IMR-90 (cell line): ENCODE results near the gene KTI12. TPM values are rescaled to one million over a fixed set of nuclear protein-coding genes. Genes with fewer than 3 reads are reported as not detected.

Experiments used
- ATAC-seq: fragments of 200-7000 bp; cut with Tn5 transposase; 2 replicates; pipeline ENCODE4 v1.9.1; 2020; ENCODE audit warnings: low read depth, mild to moderate bottlenecking, moderate library complexity
- BruUV-seq: library from RNA; stranded (reverse); fragments of 400-500 nt; replicated peaks from 2 replicates; lab custom pipeline; 2021; lab: Mats Ljungman, UMichigan
- CTCF ChIA-PET: fragments of 300-600 bp; formaldehyde crosslinking; extraction: SDS; loops from one replicate; lab custom pipeline; 2021; ENCODE audit warnings: antibody characterized with exemption; lab: Yijun Ruan, JAX
- POLR2A ChIA-PET: fragments of 300-600 bp; sonication (Branson Sonifier 250); formaldehyde crosslinking; loops from one replicate; lab custom pipeline; 2022; ENCODE audit warnings: antibody characterized with exemption; ENCODE audit not compliant: unreplicated experiment; lab: Charles Lee
- DNase-seq: peaks from one replicate; pipeline ENCODE4 v3.0.0; 2013
- H2AFZ ChIP-seq: replicated peaks from 2 replicates; pipeline ENCODE3; 2013; ENCODE audit warnings: low read length, mild to moderate bottlenecking; ENCODE audit not compliant: poor library complexity
- H2AK5ac ChIP-seq: 2 replicates; pipeline ENCODE4 v1.6.1; 2013; ENCODE audit warnings: low read depth, low read length, inconsistent platforms
- H2AK9ac ChIP-seq: replicated peaks from 2 replicates; pipeline ENCODE3; 2013; ENCODE audit warnings: mild to moderate bottlenecking, low read depth, low read length, moderate library complexity; ENCODE audit not compliant: poor library complexity
- H2BK120ac ChIP-seq: 2 replicates; pipeline ENCODE4 v1.6.1; 2013; ENCODE audit warnings: low read depth, low read length, inconsistent platforms
- H2BK15ac ChIP-seq: 3 replicates; pipeline ENCODE4 v1.6.1; 2013; ENCODE audit warnings: low read depth, low read length, inconsistent platforms
- H2BK20ac ChIP-seq: 2 replicates; pipeline ENCODE4 v1.6.1; 2013; ENCODE audit warnings: low read depth, mild to moderate bottlenecking, inconsistent platforms, low read length, moderate library complexity
- H2BK5ac ChIP-seq: 2 replicates; pipeline ENCODE4 v1.6.1; 2013; ENCODE audit warnings: mild to moderate bottlenecking, low read depth, low read length, inconsistent platforms; ENCODE audit not compliant: poor library complexity, severe bottlenecking
- H3K14ac ChIP-seq: replicated peaks from 2 replicates; pipeline ENCODE4 v1.6.1; 2013; ENCODE audit warnings: low read depth, low read length, inconsistent platforms
- H3K18ac ChIP-seq: 2 replicates; pipeline ENCODE4 v1.6.1; 2013; ENCODE audit warnings: low read depth, low read length, control low read depth
- H3K23ac ChIP-seq: 2 replicates; pipeline ENCODE4 v1.6.1; 2013; ENCODE audit warnings: low read depth, low read length, inconsistent platforms
- H3K27ac ChIP-seq: 2 replicates; pipeline ENCODE4 v1.5.1; 2013; ENCODE audit warnings: mild to moderate bottlenecking, control low read depth, low read length; ENCODE audit not compliant: insufficient read depth
- H3K27me3 ChIP-seq: 2 replicates; pipeline ENCODE4 v1.6.1; 2013; ENCODE audit warnings: low read length; ENCODE audit not compliant: control insufficient read depth, insufficient read depth
- H3K36me3 ChIP-seq: 2 replicates; pipeline ENCODE4 v1.6.1; 2013; ENCODE audit warnings: low read length, mixed read lengths; ENCODE audit not compliant: control insufficient read depth, insufficient read depth
- H3K4ac ChIP-seq: 2 replicates; pipeline ENCODE4 v1.6.1; 2013; ENCODE audit warnings: low read depth, low read length, inconsistent platforms
- H3K4me1 ChIP-seq: 2 replicates; pipeline ENCODE4 v1.6.1; 2013; ENCODE audit warnings: low read length, mixed read lengths; ENCODE audit not compliant: control insufficient read depth, insufficient read depth
- H3K4me2 ChIP-seq: 2 replicates; pipeline ENCODE4 v1.6.1; 2013; ENCODE audit warnings: low read depth, mild to moderate bottlenecking, control low read depth, low read length, moderate library complexity
- H3K4me3 ChIP-seq: 2 replicates; pipeline ENCODE4 v1.5.1; 2013; ENCODE audit warnings: low read depth, mild to moderate bottlenecking, control low read depth, low read length, moderate library complexity; ENCODE audit not compliant: insufficient read depth
- H3K56ac ChIP-seq: 2 replicates; pipeline ENCODE4 v1.6.1; 2013; ENCODE audit warnings: low read length, inconsistent platforms; ENCODE audit not compliant: insufficient read depth; ENCODE audit errors: extremely low read depth
- H3K79me1 ChIP-seq, 2 experiments: 2 replicates each; pipeline ENCODE4 v1.6.1; 2013; ENCODE audit warnings: low read length in 2 of 2, inconsistent platforms in 1 of 2, low read depth in 1 of 2
- H3K9ac ChIP-seq: 2 replicates; pipeline ENCODE4 v1.6.1; 2013; ENCODE audit warnings: low read depth, low read length, control low read depth
- H3K9me1 ChIP-seq: 2 replicates; pipeline ENCODE4 v1.6.1; 2013; ENCODE audit warnings: low read length, inconsistent platforms; ENCODE audit not compliant: insufficient read depth
- H3K9me3 ChIP-seq: 2 replicates; pipeline ENCODE4 v1.6.1; 2013; ENCODE audit warnings: low read length; ENCODE audit not compliant: control insufficient read depth, insufficient read depth
- H4K20me1 ChIP-seq: 2 replicates; pipeline ENCODE4 v1.6.1; 2013; ENCODE audit warnings: low read length, inconsistent platforms; ENCODE audit not compliant: insufficient read depth
- H4K5ac ChIP-seq: 2 replicates; pipeline ENCODE4 v1.6.1; 2013; ENCODE audit warnings: mild to moderate bottlenecking, low read depth, low read length, control low read depth
- H4K8ac ChIP-seq, 2 experiments: 2 replicates each; pipeline ENCODE4 v1.6.1; 2013; ENCODE audit warnings: low read depth in 2 of 2, low read length in 2 of 2, control low read depth in 1 of 2, inconsistent platforms in 1 of 2
- H4K91ac ChIP-seq: 2 replicates; pipeline ENCODE4 v1.6.1; 2013; ENCODE audit warnings: low read depth, low read length, inconsistent platforms; ENCODE audit not compliant: insufficient read depth
- BHLHE40 ChIP-seq: fragments of 150-350 bp; IDR thresholded peaks from 2 replicates; pipeline ENCODE4 v1.6.1; 2016; ENCODE audit warnings: mild to moderate bottlenecking, low read depth, low read length
- CEBPB ChIP-seq: IDR thresholded peaks from 2 replicates; pipeline ENCODE4 v1.6.1; 2012; ENCODE audit warnings: low read depth, low read length, improper control_type of control experiment
- FOS ChIP-seq: fragments of 150-350 bp; IDR thresholded peaks from 2 replicates; pipeline ENCODE4 v1.6.1; 2016; ENCODE audit warnings: low read depth, low read length
- MXI1 ChIP-seq: IDR thresholded peaks from 2 replicates; pipeline ENCODE4 v1.6.1; 2012; ENCODE audit warnings: low read depth, mild to moderate bottlenecking, low read length, moderate library complexity, borderline replicate concordance
- RAD21 ChIP-seq: IDR thresholded peaks from 2 replicates; pipeline ENCODE4 v1.6.1; 2012; ENCODE audit warnings: low read length, improper control_type of control experiment
- SMC3 ChIP-seq: fragments of 150-350 bp; IDR thresholded peaks from 2 replicates; pipeline ENCODE4 v1.6.1; 2016; ENCODE audit warnings: low read depth, mild to moderate bottlenecking, antibody characterized with exemption, low read length, moderate library complexity
- WGBS, 2 experiments: methylation state at CpG; one replicate each; pipeline versions ENCODE4 v1.1.5 to v1.1.7; 2013; ENCODE audit warnings: missing lambda C conversion rate in 2 of 2; ENCODE audit not compliant: insufficient read length in 1 of 2; ENCODE audit errors: extremely low coverage in 2 of 2; 5-methylcytosine and 5-hydroxymethylcytosine counted together
- dilution Hi-C: fragments of 300-500 bp; cut with HindIII; formaldehyde crosslinking; loops from one replicate; pipeline ENCODE4 v1.14.3; 2018; ENCODE audit warnings: low sequenced_read_pairs; ENCODE audit not compliant: unreplicated experiment
- in situ Hi-C: fragments of 300-500 bp; cut with MboI; formaldehyde crosslinking; loops from 3 replicates; pipeline ENCODE4 v1.14.3; 2019; ENCODE audit warnings: low sequenced_read_pairs, inconsistent platforms, mixed read lengths
- intact Hi-C: fragments of 100-400 bp; cut with micrococcal nuclease; formaldehyde crosslinking; loops from 2 replicates; pipeline ENCODE4 v1.10.0; 2022
- polyA plus RNA-seq, 3 experiments: library from polyadenylated mRNA; depleted of rRNA; stranded (reverse); fragments of >200 nt; gene quantifications; 2 replicates each; pipeline ENCODE4 v1.2.3, GENCODE V29; 2012; ENCODE audit warnings: low replicate concordance in 1 of 3
- total RNA-seq: library from RNA; depleted of rRNA; stranded (reverse); fragments of >200 nt; gene quantifications from 2 replicates; pipeline ENCODE4 v1.2.3, GENCODE V29; 2012
- TF ChIP-seq, protein P1 (sequence below): fragments of 150-350 bp; IDR thresholded peaks from 2 replicates; pipeline ENCODE4 v1.6.1; 2017; ENCODE audit warnings: mild to moderate bottlenecking, antibody characterized with exemption, low read length, low read depth

KTI12 gene
- total and polyA plus RNA-seq, 2 of the 4 experiments (the other 2 are of a cell fraction), result 15.2 to 16.3 TPM

DNA sequence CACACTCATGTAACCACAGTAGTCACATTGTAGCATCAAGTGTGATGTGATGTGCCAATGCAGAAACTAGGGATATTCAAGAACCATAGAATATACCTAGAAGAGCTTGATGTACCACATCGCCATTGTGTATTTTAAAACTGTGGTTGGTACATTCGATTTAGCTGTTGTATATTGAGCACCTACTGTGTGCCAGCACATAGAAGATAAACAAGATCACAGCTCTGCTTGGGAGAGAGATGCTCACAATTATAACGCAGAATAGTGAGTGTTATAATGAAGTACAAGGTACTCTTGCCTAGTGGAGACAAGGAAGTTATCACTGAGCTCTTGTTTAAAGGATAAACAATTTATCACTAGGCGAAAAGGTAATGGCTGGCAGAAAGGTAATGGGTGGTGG lies 27.2 kb upstream of the KTI12 start:
- H3K79me1 ChIP-seq, result peaks cover 36 to 57% of the 10 kb centered on the region in 2 experiments

More for the DNA sequence above, 27.2 kb upstream of the KTI12 start:
- no peak overlapping the region for H2BK120ac ChIP-seq
- H3K9ac ChIP-seq, result no peak overlapping the region
- H3K18ac ChIP-seq, result no peak overlapping the region
- ATAC-seq, result no peak
- H3K23ac ChIP-seq, result no peak overlapping the region
- no peaks in the 10 kb centered on the region for H3K27me3 ChIP-seq
- DNase-seq, result no peak
- ChIA-PET POLR2A (interaction anchor here (0.6 kb wide), 3 partner anchors 52 to 172 kb away, joined by 4 to 36 read pairs (median 5); no protein-coding TSS in a partner anchor), CTCF (interaction anchor here (0.6 kb wide), 1 partner anchor 88 kb away, joined by 3 read pairs; no protein-coding TSS in a partner anchor)
- H2AFZ ChIP-seq, result no peak overlapping the region
- H3K4ac ChIP-seq, result no peak overlapping the region
- no peak overlapping the region for H2AK5ac ChIP-seq
- H4K8ac ChIP-seq, result no peak overlapping the region
- in situ Hi-C loops (no loop called here), dilution Hi-C loops (no loop called here), intact Hi-C loops (no loop called here)
- no peak overlapping the region for H2AK9ac ChIP-seq
- no peak overlapping the region for H2BK15ac ChIP-seq
- H3K27ac ChIP-seq, result no peak overlapping the region
- H2BK20ac ChIP-seq, result no peak overlapping the region
- peaks cover 38% of the 10 kb centered on the region for H3K36me3 ChIP-seq
- no peak overlapping the region for H4K91ac ChIP-seq
- no peak overlapping the region for H3K4me3 ChIP-seq
- no peaks in the 10 kb centered on the region for H3K9me1 ChIP-seq
- no peak overlapping the region for H3K14ac ChIP-seq
- H4K20me1 ChIP-seq, result peaks cover 21% of the 10 kb centered on the region; the same call in 1 of the 2 replicates
- H3K4me2 ChIP-seq, result no peak overlapping the region
- H3K4me1 ChIP-seq, result peaks cover 5% of the 10 kb centered on the region; the same call in 1 of the 2 replicates
- no peaks in the 10 kb centered on the region for H3K9me3 ChIP-seq
- H2BK5ac ChIP-seq, result no peak overlapping the region
- TF ChIP-seq CEBPB (no peak), BHLHE40 (no peak), FOS (no peak), SMC3 (no peak), MXI1 (no peak), RAD21 (no peak)
- TF ChIP-seq, protein P1, sequence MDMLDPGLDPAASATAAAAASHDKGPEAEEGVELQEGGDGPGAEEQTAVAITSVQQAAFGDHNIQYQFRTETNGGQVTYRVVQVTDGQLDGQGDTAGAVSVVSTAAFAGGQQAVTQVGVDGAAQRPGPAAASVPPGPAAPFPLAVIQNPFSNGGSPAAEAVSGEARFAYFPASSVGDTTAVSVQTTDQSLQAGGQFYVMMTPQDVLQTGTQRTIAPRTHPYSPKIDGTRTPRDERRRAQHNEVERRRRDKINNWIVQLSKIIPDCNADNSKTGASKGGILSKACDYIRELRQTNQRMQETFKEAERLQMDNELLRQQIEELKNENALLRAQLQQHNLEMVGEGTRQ, result no peak
- BruUV-seq, result no TSS peak
- H4K5ac ChIP-seq, result no peak overlapping the region
- H3K56ac ChIP-seq, result no peak overlapping the region
- 100% methylated on average over 2 of the region's 4 CpGs; no CpG with 5 or more reads in 1 of the 2 experiments for WGBS, 2 experiments
